Ishikawa (cell line): Measurements from ENCODE around the gene SOCS1.

Source experiments
- CREB1 ChIP-seq: IDR thresholded peaks from 2 replicates; pipeline ENCODE4 v1.6.1; 2012; ENCODE audit warnings: low read depth
- EGR1 ChIP-seq: IDR thresholded peaks from 2 replicates; pipeline ENCODE4 v1.6.1; 2012
- EP300 ChIP-seq: IDR thresholded peaks from 2 replicates; pipeline ENCODE4 v1.6.1; 2012; ENCODE audit warnings: borderline replicate concordance
- FOXM1 ChIP-seq: IDR thresholded peaks from 2 replicates; pipeline ENCODE4 v1.6.1; 2012; ENCODE audit warnings: low read depth, borderline replicate concordance
- RAD21 ChIP-seq: IDR thresholded peaks from 2 replicates; pipeline ENCODE4 v1.6.1; 2012; ENCODE audit warnings: low read depth
- TAF1 ChIP-seq: IDR thresholded peaks from 2 replicates; pipeline ENCODE4 v1.6.1; 2012; ENCODE audit warnings: low read depth, mild to moderate bottlenecking
- TCF12 ChIP-seq: IDR thresholded peaks from 2 replicates; pipeline ENCODE4 v1.6.1; 2012; ENCODE audit warnings: low read depth
- YY1 ChIP-seq: IDR thresholded peaks from 2 replicates; pipeline ENCODE4 v1.6.1; 2012; ENCODE audit warnings: low read depth
- ZBTB7A ChIP-seq: IDR thresholded peaks from 2 replicates; pipeline ENCODE4 v1.6.1; 2012; ENCODE audit warnings: low read depth
- TF ChIP-seq, protein P1 (sequence below): IDR thresholded peaks from 2 replicates; pipeline ENCODE4 v1.6.1; 2012; ENCODE audit warnings: low read depth, mild to moderate bottlenecking
- TF ChIP-seq, protein P2 (sequence below): IDR thresholded peaks from 2 replicates; pipeline ENCODE4 v1.6.1; 2012
- TF ChIP-seq, protein P3 (sequence below): IDR thresholded peaks from 2 replicates; pipeline ENCODE4 v1.6.1; 2012

DNA sequence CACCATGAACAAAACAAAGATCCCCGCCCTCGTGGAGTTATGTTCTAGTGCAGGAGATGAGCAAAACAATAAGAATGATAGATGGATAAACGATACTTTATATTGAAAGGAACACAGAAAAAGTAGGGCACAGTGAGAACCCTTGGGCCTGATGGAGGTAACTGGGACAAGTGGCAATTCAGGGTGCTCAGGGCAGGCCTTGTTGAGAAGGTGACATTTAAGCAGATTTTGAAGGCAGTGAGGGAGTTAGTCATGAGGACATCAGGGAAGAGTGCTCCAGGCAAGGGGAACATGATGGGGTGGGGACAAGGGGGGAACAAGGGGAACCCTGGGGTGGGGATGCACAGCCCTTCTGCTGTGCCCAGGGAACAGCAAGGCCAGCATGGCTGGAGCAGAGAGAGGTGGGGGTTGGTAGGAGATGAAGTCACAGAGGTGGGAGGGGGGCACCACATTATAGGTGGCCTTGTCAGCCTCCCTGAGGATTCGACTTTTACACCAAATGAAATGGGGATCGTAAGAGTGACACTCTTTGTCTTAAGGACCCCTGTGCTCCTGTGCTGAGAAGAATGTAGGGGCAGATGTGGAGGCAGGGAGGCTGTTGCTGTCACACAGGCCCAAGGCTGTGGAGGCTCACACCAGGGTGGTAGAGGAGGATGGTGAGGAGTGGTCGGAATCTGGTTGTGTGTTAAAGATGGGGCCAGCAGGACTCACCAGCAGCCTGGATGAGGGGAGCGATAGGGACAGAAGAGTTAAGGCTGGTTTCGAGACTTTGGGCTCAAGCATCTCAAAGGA, 34.3 kb upstream of the SOCS1 start:
- TF ChIP-seq EP300 = no peak
- TF ChIP-seq EGR1 = no peak
- TF ChIP-seq, protein P1, sequence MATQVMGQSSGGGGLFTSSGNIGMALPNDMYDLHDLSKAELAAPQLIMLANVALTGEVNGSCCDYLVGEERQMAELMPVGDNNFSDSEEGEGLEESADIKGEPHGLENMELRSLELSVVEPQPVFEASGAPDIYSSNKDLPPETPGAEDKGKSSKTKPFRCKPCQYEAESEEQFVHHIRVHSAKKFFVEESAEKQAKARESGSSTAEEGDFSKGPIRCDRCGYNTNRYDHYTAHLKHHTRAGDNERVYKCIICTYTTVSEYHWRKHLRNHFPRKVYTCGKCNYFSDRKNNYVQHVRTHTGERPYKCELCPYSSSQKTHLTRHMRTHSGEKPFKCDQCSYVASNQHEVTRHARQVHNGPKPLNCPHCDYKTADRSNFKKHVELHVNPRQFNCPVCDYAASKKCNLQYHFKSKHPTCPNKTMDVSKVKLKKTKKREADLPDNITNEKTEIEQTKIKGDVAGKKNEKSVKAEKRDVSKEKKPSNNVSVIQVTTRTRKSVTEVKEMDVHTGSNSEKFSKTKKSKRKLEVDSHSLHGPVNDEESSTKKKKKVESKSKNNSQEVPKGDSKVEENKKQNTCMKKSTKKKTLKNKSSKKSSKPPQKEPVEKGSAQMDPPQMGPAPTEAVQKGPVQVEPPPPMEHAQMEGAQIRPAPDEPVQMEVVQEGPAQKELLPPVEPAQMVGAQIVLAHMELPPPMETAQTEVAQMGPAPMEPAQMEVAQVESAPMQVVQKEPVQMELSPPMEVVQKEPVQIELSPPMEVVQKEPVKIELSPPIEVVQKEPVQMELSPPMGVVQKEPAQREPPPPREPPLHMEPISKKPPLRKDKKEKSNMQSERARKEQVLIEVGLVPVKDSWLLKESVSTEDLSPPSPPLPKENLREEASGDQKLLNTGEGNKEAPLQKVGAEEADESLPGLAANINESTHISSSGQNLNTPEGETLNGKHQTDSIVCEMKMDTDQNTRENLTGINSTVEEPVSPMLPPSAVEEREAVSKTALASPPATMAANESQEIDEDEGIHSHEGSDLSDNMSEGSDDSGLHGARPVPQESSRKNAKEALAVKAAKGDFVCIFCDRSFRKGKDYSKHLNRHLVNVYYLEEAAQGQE = no peak
- TF ChIP-seq, protein P2, sequence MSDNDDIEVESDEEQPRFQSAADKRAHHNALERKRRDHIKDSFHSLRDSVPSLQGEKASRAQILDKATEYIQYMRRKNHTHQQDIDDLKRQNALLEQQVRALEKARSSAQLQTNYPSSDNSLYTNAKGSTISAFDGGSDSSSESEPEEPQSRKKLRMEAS = no peak
- TF ChIP-seq ZBTB7A = no peak
- TF ChIP-seq, protein P3, sequence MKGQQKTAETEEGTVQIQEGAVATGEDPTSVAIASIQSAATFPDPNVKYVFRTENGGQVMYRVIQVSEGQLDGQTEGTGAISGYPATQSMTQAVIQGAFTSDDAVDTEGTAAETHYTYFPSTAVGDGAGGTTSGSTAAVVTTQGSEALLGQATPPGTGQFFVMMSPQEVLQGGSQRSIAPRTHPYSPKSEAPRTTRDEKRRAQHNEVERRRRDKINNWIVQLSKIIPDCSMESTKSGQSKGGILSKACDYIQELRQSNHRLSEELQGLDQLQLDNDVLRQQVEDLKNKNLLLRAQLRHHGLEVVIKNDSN = no peak
- TF ChIP-seq TAF1 = no peak
- no peak for TF ChIP-seq RAD21
- no peak for TF ChIP-seq CREB1
- TF ChIP-seq FOXM1 = no peak
- TF ChIP-seq TCF12 = no peak
- TF ChIP-seq YY1 = no peak
